Choroid plexus epithelial cell (primary cell): Measurements from ENCODE around the gene DDX10.

Source experiments
- DNase-seq: peaks from one replicate; pipeline ENCODE4 v3.0.0-alpha.2; 2010; ENCODE audit warnings: low read depth
- H3K4me3 ChIP-seq: 2 replicates; pipeline ENCODE4 v1.5.1; 2011; ENCODE audit warnings: low read depth, mild to moderate bottlenecking, control low read depth, low read length, moderate library complexity
- TF ChIP-seq, protein P1 (sequence below): conservative IDR thresholded peaks from 2 replicates; pipeline ENCODE4 v1.5.1; 2011; ENCODE audit warnings: low read depth, mild to moderate bottlenecking, control low read depth, inconsistent platforms, low read length, moderate library complexity

Gene DDX10

DNA sequence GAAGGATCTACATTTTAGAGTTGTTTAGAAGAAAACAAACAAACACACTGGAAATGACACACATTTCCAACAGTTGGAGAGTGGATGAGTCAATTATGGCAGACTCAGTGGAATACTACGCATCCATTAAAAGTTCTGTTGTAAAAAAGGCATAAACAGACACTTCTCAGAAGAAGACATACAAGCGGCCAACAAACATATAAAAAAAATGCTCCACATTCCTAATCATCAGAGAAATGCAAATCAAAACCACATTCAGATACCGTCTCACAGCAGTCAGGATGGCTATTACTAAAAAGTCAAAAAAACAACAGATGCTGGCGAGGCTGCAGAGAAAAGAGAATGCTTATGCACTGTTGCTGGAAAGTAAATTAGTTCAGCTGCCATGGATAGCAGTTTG, 298.2 kb downstream of the DDX10 start:
- no peak overlapping the region for H3K4me3 ChIP-seq
- TF ChIP-seq, protein P1, sequence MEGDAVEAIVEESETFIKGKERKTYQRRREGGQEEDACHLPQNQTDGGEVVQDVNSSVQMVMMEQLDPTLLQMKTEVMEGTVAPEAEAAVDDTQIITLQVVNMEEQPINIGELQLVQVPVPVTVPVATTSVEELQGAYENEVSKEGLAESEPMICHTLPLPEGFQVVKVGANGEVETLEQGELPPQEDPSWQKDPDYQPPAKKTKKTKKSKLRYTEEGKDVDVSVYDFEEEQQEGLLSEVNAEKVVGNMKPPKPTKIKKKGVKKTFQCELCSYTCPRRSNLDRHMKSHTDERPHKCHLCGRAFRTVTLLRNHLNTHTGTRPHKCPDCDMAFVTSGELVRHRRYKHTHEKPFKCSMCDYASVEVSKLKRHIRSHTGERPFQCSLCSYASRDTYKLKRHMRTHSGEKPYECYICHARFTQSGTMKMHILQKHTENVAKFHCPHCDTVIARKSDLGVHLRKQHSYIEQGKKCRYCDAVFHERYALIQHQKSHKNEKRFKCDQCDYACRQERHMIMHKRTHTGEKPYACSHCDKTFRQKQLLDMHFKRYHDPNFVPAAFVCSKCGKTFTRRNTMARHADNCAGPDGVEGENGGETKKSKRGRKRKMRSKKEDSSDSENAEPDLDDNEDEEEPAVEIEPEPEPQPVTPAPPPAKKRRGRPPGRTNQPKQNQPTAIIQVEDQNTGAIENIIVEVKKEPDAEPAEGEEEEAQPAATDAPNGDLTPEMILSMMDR, result no peak
- peak; percentile 44 for DNase-seq

DNA sequence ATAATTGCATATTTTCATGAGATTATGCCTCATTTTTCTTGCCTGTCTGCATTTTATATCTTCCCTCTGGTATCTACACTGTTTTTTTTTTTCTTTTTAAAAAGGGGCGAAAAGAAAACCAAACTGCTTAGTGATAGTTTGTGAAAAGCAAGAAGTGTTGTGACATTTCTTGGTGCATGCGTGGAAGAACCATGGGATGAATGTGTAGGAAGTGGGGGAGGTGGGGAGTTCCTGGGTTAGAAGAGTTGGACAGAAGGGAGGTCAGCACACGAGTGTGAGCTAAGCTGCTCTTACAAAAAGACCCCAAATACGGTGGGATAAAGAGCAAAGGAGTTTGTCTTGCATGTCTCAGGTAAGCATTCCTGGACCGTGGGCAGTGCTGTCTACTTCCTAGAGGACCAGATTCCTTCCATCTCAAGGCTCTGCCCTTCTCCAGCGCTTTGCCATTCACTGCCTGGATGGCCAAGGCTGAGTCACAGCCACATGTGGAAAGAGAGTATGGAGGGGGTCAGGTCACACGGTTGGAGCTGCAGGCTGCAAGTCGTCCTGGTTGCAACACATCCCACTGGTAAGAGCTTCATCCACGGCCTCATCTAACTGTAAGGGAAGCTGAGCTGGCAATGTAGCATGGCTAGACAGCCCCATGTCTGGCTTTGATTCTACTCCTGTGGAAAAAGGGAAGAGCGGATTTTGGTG, 300.6 kb downstream of the DDX10 start:
- TF ChIP-seq, protein P1, result no peak

DNA sequence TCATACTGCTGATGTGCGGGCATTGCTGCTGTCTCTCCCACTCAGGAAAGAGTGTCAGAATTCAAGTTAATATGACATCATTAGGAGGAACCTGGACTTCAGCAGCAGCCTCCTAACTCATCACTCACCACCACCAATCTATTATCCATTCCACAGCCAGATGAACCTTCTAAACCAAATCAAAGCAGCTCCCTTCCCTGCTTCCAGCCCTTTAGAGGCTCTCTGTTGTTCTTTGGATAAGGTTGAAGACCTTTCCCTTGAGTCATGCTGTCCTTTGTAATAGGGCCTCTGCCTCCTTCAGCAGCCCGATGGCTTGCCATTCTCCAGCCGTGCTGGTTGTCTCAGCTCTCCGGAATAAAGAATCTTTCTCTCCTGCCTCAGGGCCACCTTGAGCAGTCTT, 301.3 kb downstream of the DDX10 start:
- TF ChIP-seq, protein P1, result no peak
- DNase-seq, result no peak
- H3K4me3 ChIP-seq, result no peak overlapping the region

More for the DNA sequence above, 300.6 kb downstream of the DDX10 start:
- H3K4me3 ChIP-seq, result no peak overlapping the region
- DNase-seq, result peak; percentile 92

DNA sequence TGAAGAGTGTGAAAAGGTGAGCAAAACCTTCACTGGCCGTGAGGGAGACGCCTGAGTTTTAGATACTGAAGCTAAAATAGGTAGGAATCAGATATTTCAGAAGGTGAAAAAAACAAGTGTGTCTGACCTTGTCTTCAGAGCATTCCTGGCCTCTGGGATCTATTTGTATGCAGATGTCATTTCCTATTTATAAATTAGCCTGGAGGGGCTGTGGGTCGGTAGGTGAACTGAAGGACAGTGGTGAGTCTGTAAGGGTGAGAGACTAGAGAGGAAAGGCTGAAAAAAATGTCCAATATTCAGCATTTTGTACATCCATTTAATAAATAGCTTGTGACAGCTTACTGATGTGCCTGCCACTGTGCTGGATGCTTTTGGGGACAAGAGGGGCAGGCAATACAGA, 302.1 kb downstream of the DDX10 start:
- TF ChIP-seq, protein P1, result no peak
- H3K4me3 ChIP-seq, result no peak overlapping the region
- DNase-seq, result no peak

DNA sequence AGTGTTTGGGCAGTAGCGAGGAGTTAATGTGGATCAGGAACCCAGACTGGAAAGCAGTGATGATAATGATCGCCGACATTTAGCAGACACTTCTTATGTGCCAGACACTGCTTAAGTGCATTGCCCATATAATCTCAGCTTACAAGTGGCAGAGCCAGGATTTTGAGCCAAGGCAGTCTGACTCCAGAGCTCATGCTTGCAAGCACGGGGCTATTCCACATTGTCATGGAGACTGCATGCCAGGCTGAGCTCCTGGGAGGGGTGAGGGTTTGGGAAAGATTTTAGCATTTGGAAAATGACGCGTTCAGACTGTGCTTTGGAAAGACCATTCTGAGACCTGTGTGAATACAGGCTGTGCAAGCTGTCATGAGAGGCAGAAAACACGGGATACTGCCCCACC, 302.7 kb downstream of the DDX10 start:
- TF ChIP-seq, protein P1, result no peak
- DNase-seq, result no peak
- H3K4me3 ChIP-seq, result no peak overlapping the region

DNA sequence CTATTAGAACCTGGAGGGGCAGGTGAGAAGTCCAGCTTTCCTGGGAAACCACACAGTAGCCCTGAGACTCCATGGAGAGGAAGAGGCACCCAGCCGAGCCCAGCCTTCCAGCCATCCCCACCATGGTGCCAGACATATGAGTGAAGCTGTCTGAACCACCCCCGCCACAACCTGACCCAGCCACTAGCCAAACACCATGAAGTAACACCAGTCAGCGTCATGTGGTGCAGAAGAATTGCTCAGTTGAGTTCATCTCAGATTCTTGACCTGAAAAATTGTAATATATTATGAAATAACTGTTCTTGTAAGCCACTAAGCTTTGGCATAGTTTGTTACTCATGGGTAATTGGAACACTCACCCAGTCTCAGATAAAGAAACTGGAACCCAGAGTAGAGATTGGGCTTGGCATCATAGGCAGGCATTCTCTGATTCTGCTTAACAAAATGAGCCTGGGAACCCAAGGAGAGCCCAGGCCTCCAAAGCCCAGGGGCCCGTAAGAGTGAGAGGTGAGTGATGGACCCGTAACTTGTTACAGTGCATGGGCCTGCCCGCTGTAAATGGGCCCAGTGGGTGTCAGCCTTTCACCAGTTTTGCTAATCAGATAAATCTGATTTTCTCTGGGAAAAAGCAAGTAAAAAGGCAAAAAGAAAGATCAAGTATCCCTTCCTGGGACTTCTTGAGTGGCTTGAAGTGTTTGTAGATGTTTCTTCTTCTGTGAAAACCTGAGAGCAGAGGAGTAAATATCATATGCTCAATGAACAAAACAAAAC, 305.5 kb downstream of the DDX10 start:
- TF ChIP-seq, protein P1, result peak; percentile 35
- H3K4me3 ChIP-seq, result no peak overlapping the region
- peak; percentile 73 for DNase-seq
